ENCODE measurements around the gene TRMT2B.

Gene TRMT2B

GRCh38 chrX:100964362-100964761, 87.5 kb downstream of the TRMT2B start:
- TF ChIP-seq, protein P1, sequence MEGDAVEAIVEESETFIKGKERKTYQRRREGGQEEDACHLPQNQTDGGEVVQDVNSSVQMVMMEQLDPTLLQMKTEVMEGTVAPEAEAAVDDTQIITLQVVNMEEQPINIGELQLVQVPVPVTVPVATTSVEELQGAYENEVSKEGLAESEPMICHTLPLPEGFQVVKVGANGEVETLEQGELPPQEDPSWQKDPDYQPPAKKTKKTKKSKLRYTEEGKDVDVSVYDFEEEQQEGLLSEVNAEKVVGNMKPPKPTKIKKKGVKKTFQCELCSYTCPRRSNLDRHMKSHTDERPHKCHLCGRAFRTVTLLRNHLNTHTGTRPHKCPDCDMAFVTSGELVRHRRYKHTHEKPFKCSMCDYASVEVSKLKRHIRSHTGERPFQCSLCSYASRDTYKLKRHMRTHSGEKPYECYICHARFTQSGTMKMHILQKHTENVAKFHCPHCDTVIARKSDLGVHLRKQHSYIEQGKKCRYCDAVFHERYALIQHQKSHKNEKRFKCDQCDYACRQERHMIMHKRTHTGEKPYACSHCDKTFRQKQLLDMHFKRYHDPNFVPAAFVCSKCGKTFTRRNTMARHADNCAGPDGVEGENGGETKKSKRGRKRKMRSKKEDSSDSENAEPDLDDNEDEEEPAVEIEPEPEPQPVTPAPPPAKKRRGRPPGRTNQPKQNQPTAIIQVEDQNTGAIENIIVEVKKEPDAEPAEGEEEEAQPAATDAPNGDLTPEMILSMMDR (IDR thresholded peaks at IDR 0.05; ENCODE audit: insufficient read depth, low read length, poor library complexity, severe bottlenecking): no peak
- H3K27me3 ChIP-seq (replicated peaks; ENCODE audit: control insufficient read depth, insufficient read depth, low read length): no peaks in the 10 kb centered on the region

DNA sequence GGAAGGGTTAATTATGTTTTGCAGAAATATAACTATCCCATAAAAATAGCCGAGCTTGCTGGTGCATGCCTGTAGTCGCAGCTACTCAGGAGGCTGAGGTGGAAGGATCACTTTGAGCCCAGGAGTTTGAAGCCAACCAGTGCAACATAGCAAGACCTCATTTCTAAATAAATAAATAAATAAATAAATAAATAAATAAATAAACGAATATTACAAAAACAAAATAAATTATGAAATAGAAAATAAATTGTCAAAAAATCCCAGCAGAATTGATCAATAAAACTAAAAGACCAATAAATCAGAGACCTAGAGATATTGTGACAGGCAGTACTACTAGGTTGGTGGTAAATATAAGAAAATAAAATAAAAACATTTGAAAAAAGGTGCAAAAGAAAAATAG, 89.1 kb downstream of the TRMT2B start:
- TF ChIP-seq, protein P1 (IDR thresholded peaks at IDR 0.05; ENCODE audit: insufficient read depth, low read length, poor library complexity, severe bottlenecking): no peak
- DNase-seq (ENCODE audit: extremely low read depth, insufficient read length): no peak
- Histone ChIP-seq H3K4me3 (replicated peaks; ENCODE audit: low read depth, low read length) (no peak overlapping the region), H3K27me3 (replicated peaks; ENCODE audit: control insufficient read depth, insufficient read depth, low read length) (no peaks in the 10 kb centered on the region), H3K36me3 (ENCODE audit: control insufficient read depth, insufficient read depth, low read length) (no peaks in the 10 kb centered on the region)

More at GRCh38 chrX:100964362-100964761, 87.5 kb downstream of the TRMT2B start:
- no peak overlapping the region for H3K4me3 ChIP-seq (replicated peaks; ENCODE audit: low read depth, low read length)
- no peaks in the 10 kb centered on the region for H3K36me3 ChIP-seq (ENCODE audit: control insufficient read depth, insufficient read depth, low read length)
- no peak for DNase-seq (ENCODE audit: extremely low read depth, insufficient read length)

All from GM06990 (cell line).